Mesendoderm (in vitro differentiated cells): ENCODE measurements around the gene RAD1.

Experiments used
- DNase-seq: peaks from one replicate; pipeline ENCODE4 v3.0.0; 2013
- H2AK5ac ChIP-seq: 2 replicates; pipeline ENCODE4 v1.6.1; 2013; ENCODE audit warnings: low read length, inconsistent platforms
- H2BK120ac ChIP-seq: 2 replicates; pipeline ENCODE4 v1.6.1; 2013; ENCODE audit warnings: low read depth, mild to moderate bottlenecking, low read length, moderate library complexity, mixed read lengths
- H2BK15ac ChIP-seq: replicated peaks from 2 replicates; pipeline ENCODE4 v1.6.1; 2013; ENCODE audit warnings: low read depth, mild to moderate bottlenecking, moderate library complexity
- H2BK5ac ChIP-seq: 2 replicates; pipeline ENCODE4 v1.6.1; 2013; ENCODE audit warnings: low read length, inconsistent platforms
- H3K18ac ChIP-seq: 2 replicates; pipeline ENCODE4 v1.6.1; 2013; ENCODE audit warnings: mild to moderate bottlenecking, low read length, mixed read lengths
- H3K23ac ChIP-seq: one replicate; pipeline ENCODE4 v1.6.1; 2013; ENCODE audit warnings: low read length
- H3K27ac ChIP-seq: 2 replicates; pipeline ENCODE4 v1.5.1; 2013; ENCODE audit warnings: low read depth, mild to moderate bottlenecking, inconsistent platforms, low read length, moderate library complexity
- H3K27me3 ChIP-seq: 2 replicates; pipeline ENCODE4 v1.6.1; 2013; ENCODE audit warnings: low read length, control low read depth, mild to moderate bottlenecking, inconsistent platforms; ENCODE audit not compliant: insufficient read depth, poor library complexity
- H3K36me3 ChIP-seq: 2 replicates; pipeline ENCODE4 v1.6.1; 2013; ENCODE audit warnings: low read length, inconsistent platforms; ENCODE audit not compliant: control insufficient read depth, insufficient read depth
- H3K4ac ChIP-seq: one replicate; pipeline ENCODE4 v1.6.1; 2013; ENCODE audit warnings: low read depth, mild to moderate bottlenecking, low read length, moderate library complexity
- H3K4me1 ChIP-seq: 2 replicates; pipeline ENCODE4 v1.6.1; 2013; ENCODE audit warnings: low read depth, low read length, inconsistent platforms; ENCODE audit not compliant: control insufficient read depth
- H3K4me2 ChIP-seq: 2 replicates; pipeline ENCODE4 v1.6.1; 2013; ENCODE audit warnings: low read length
- H3K4me3 ChIP-seq: 2 replicates; pipeline ENCODE4 v1.5.1; 2013; ENCODE audit warnings: mild to moderate bottlenecking, low read length
- H3K56ac ChIP-seq: one replicate; pipeline ENCODE4 v1.6.1; 2013; ENCODE audit warnings: low read length
- H3K79me1 ChIP-seq: 2 replicates; pipeline ENCODE4 v1.6.1; 2013; ENCODE audit warnings: low read length, inconsistent platforms
- H3K79me2 ChIP-seq: 2 replicates; pipeline ENCODE4 v1.6.1; 2013; ENCODE audit warnings: mild to moderate bottlenecking, low read length; ENCODE audit not compliant: control insufficient read depth, insufficient read depth
- H3K9ac ChIP-seq: 2 replicates; pipeline ENCODE4 v1.6.1; 2013; ENCODE audit warnings: low read length, inconsistent platforms
- H4K5ac ChIP-seq: one replicate; pipeline ENCODE4 v1.6.1; 2013; ENCODE audit warnings: low read length
- H4K8ac ChIP-seq: one replicate; pipeline ENCODE4 v1.6.1; 2013; ENCODE audit warnings: low read depth, mild to moderate bottlenecking, control low read depth, low read length, moderate library complexity
- WGBS: extraction: QIAGEN DNeasy Blood & Tissue Kit; methylation state at CpG from one replicate; pipeline ENCODE4 v1.1.7; 2013; ENCODE audit warnings: low lambda C conversion rate, missing lambda C conversion rate; ENCODE audit not compliant: insufficient coverage; ENCODE audit errors: extremely low coverage; 5-methylcytosine and 5-hydroxymethylcytosine counted together

Gene RAD1

GRCh38 chr5:34944044-34944443, 28.7 kb upstream of the RAD1 start:
- H3K4me3 ChIP-seq = no peak overlapping the region
- no peak overlapping the region for H2AK5ac ChIP-seq
- no CpG with 5 or more reads among the region's 2 CpGs for WGBS
- no peaks in the 10 kb centered on the region for H3K27me3 ChIP-seq
- no peak overlapping the region for H4K5ac ChIP-seq
- no peak overlapping the region for H3K18ac ChIP-seq
- H3K56ac ChIP-seq = no peak overlapping the region
- no peak overlapping the region for H2BK120ac ChIP-seq
- no peaks in the 10 kb centered on the region for H3K4me1 ChIP-seq
- H3K79me1 ChIP-seq = no peaks in the 10 kb centered on the region
- no peak overlapping the region for H3K9ac ChIP-seq
- no peak overlapping the region for H2BK5ac ChIP-seq
- H2BK15ac ChIP-seq = no peak overlapping the region
- no peak for DNase-seq
- H4K8ac ChIP-seq = no peak overlapping the region
- H3K27ac ChIP-seq = no peak overlapping the region
- no peak overlapping the region for H3K4ac ChIP-seq
- H3K4me2 ChIP-seq = no peak overlapping the region
- H3K79me2 ChIP-seq = no peaks in the 10 kb centered on the region
- H3K23ac ChIP-seq = no peak overlapping the region
- H3K36me3 ChIP-seq = peaks cover 6% of the 10 kb centered on the region

- DNase-seq = no peak
- Histone ChIP-seq H3K79me1 (no peaks in the 10 kb centered on the region), H3K4ac (no peak overlapping the region), H4K8ac (no peak overlapping the region), H3K4me1 (no peaks in the 10 kb centered on the region), H2AK5ac (no peak overlapping the region), H3K36me3 (peaks cover 10% of the 10 kb centered on the region), H2BK15ac (no peak overlapping the region), H3K23ac (no peak overlapping the region), H3K9ac (no peak overlapping the region), H2BK120ac (no peak overlapping the region), H3K18ac (no peak overlapping the region), H3K27me3 (no peaks in the 10 kb centered on the region), H3K4me3 (no peak overlapping the region), H2BK5ac (no peak overlapping the region), H3K27ac (no peak overlapping the region), H3K4me2 (no peak overlapping the region), H3K56ac (no peak overlapping the region), H3K79me2 (no peaks in the 10 kb centered on the region), H4K5ac (no peak overlapping the region)
- no CpG with 5 or more reads among the region's 3 CpGs for WGBS
Measured at GRCh38 chr5:34941936-34942335, 26.6 kb upstream of the RAD1 start.

- Histone ChIP-seq H3K18ac (no peak overlapping the region), H3K4me2 (no peak overlapping the region), H3K4me3 (no peak overlapping the region), H3K79me2 (peaks cover 25% of the 10 kb centered on the region), H3K56ac (no peak overlapping the region), H3K4me1 (no peaks in the 10 kb centered on the region), H4K5ac (no peak overlapping the region), H2BK5ac (no peak overlapping the region), H3K27me3 (no peaks in the 10 kb centered on the region), H3K79me1 (peaks cover 10% of the 10 kb centered on the region), H3K23ac (no peak overlapping the region), H2BK120ac (no peak overlapping the region), H3K4ac (no peak overlapping the region), H3K27ac (no peak overlapping the region), H4K8ac (no peak overlapping the region), H2BK15ac (no peak overlapping the region), H2AK5ac (no peak overlapping the region), H3K9ac (no peak overlapping the region), H3K36me3 (peaks cover 4% of the 10 kb centered on the region)
- no peak for DNase-seq
- no CpG with 5 or more reads among the region's 2 CpGs for WGBS
Measured at GRCh38 chr5:34932947-34933346, 17.6 kb upstream of the RAD1 start.

- WGBS = no CpG with 5 or more reads among the region's 4 CpGs
Measured at GRCh38 chr5:34930870-34931269, 15.6 kb upstream of the RAD1 start.

GRCh38 chr5:34930462-34930844, 15.1 kb upstream of the RAD1 start:
- H3K23ac ChIP-seq = no peak overlapping the region
- WGBS = no CpG with 5 or more reads among the region's 3 CpGs
- no peaks in the 10 kb centered on the region for H3K4me1 ChIP-seq
- H2BK120ac ChIP-seq = no peak overlapping the region
- no peak overlapping the region for H2BK5ac ChIP-seq
- H4K5ac ChIP-seq = no peak overlapping the region
- no peaks in the 10 kb centered on the region for H3K27me3 ChIP-seq
- peak overlapping the region; percentile 90 for H3K9ac ChIP-seq
- H4K8ac ChIP-seq = no peak overlapping the region
- no peak overlapping the region for H2AK5ac ChIP-seq
- no peak overlapping the region for H3K4ac ChIP-seq
- H3K27ac ChIP-seq = peak overlapping the region; percentile 90
- no peak overlapping the region for H2BK15ac ChIP-seq
- H3K79me2 ChIP-seq = peaks cover 25% of the 10 kb centered on the region
- H3K4me2 ChIP-seq = peak overlapping the region; percentile 89
- H3K18ac ChIP-seq = peak overlapping the region; percentile 10
- peak overlapping the region; percentile 91 for H3K56ac ChIP-seq
- no peak for DNase-seq
- peaks cover 1% of the 10 kb centered on the region for H3K36me3 ChIP-seq
- peaks cover 10% of the 10 kb centered on the region for H3K79me1 ChIP-seq
- H3K4me3 ChIP-seq = peak overlapping the region; percentile 84

More at GRCh38 chr5:34930870-34931269, 15.6 kb upstream of the RAD1 start:
- Histone ChIP-seq H2BK15ac (no peak overlapping the region), H3K27ac (no peak overlapping the region), H3K4ac (no peak overlapping the region), H3K4me2 (peak overlapping the region; percentile 89), H2AK5ac (no peak overlapping the region), H4K8ac (no peak overlapping the region), H2BK120ac (no peak overlapping the region), H3K56ac (peak overlapping the region; percentile 63), H3K4me1 (no peaks in the 10 kb centered on the region), H4K5ac (no peak overlapping the region), H3K79me1 (peaks cover 10% of the 10 kb centered on the region), H2BK5ac (no peak overlapping the region), H3K36me3 (no peaks in the 10 kb centered on the region), H3K27me3 (no peaks in the 10 kb centered on the region), H3K18ac (no peak overlapping the region), H3K9ac (peak overlapping the region; percentile 90), H3K4me3 (no peak overlapping the region), H3K79me2 (peaks cover 25% of the 10 kb centered on the region), H3K23ac (no peak overlapping the region)
- no peak for DNase-seq

GRCh38 chr5:34929720-34930461, 14.6 kb upstream of the RAD1 start:
- peaks cover 10% of the 10 kb centered on the region for H3K79me1 ChIP-seq
- H3K9ac ChIP-seq = peak overlapping the region; percentile 90
- no peak overlapping the region for H2BK120ac ChIP-seq
- no peak overlapping the region for H2AK5ac ChIP-seq
- H3K4me2 ChIP-seq = peak overlapping the region; percentile 89
- peaks cover 24% of the 10 kb centered on the region for H3K79me2 ChIP-seq
- no peaks in the 10 kb centered on the region for H3K27me3 ChIP-seq
- no peaks in the 10 kb centered on the region for H3K4me1 ChIP-seq
- H3K23ac ChIP-seq = no peak overlapping the region
- H3K4ac ChIP-seq = peak overlapping the region; percentile 27
- H3K36me3 ChIP-seq = peaks cover 1% of the 10 kb centered on the region
- no peak overlapping the region for H4K5ac ChIP-seq
- no peak overlapping the region for H4K8ac ChIP-seq
- peak overlapping the region; percentile 77 for H3K18ac ChIP-seq
- peak overlapping the region; percentile 90 for H3K27ac ChIP-seq
- DNase-seq = peak; percentile 93
- peak overlapping the region; percentile 84 for H3K4me3 ChIP-seq
- H2BK15ac ChIP-seq = no peak overlapping the region
- no CpG with 5 or more reads among the region's 70 CpGs for WGBS
- no peak overlapping the region for H2BK5ac ChIP-seq
- peak overlapping the region; percentile 91 for H3K56ac ChIP-seq
